Smooth muscle cell (in vitro differentiated cells): ENCODE results near the gene NRP1. TPM values are rescaled to one million over a fixed set of nuclear protein-coding genes. Genes with fewer than 3 reads are reported as not detected.

Experiments
- DNase-seq: peaks from one replicate; lab custom pipeline; 2025; ENCODE audit not compliant: unreplicated experiment; lab: John Stamatoyannopoulos, UW
- H2AFZ ChIP-seq: fragments of 200-600 bp; sonication (generic); 2 replicates; pipeline ENCODE4 v1.6.0; 2016; ENCODE audit warnings: antibody characterized with exemption, low read depth, mild to moderate bottlenecking
- H3F3A ChIP-seq: fragments of 200-600 bp; sonication (generic); 2 replicates; pipeline ENCODE4 v1.6.0; 2017; ENCODE audit warnings: antibody characterized with exemption, low read depth
- H3K27ac ChIP-seq: fragments of 200-600 bp; sonication (generic); 2 replicates; pipeline ENCODE4 v1.5.1; 2016; ENCODE audit warnings: low read depth, mild to moderate bottlenecking
- H3K27me3 ChIP-seq: fragments of 200-600 bp; sonication (generic); 2 replicates; pipeline ENCODE4 v1.6.1; 2016; ENCODE audit warnings: low read depth, mild to moderate bottlenecking
- H3K36me3 ChIP-seq: fragments of 200-600 bp; sonication (generic); 2 replicates; pipeline ENCODE4 v1.5.1; 2016; ENCODE audit warnings: low read depth
- H3K4me1 ChIP-seq: fragments of 200-600 bp; sonication (generic); 2 replicates; pipeline ENCODE4 v1.5.1; 2016; ENCODE audit warnings: low read depth
- H3K4me2 ChIP-seq: fragments of 200-600 bp; sonication (generic); 2 replicates; pipeline ENCODE4 v1.6.0; 2016; ENCODE audit warnings: mild to moderate bottlenecking
- H3K4me3 ChIP-seq: fragments of 200-600 bp; sonication (generic); 2 replicates; pipeline ENCODE4 v1.5.1; 2016; ENCODE audit warnings: mild to moderate bottlenecking
- H3K79me2 ChIP-seq: fragments of 200-600 bp; sonication (generic); 2 replicates; pipeline ENCODE4 v1.6.0; 2016; ENCODE audit warnings: low read depth, mild to moderate bottlenecking
- H3K9ac ChIP-seq: fragments of 200-600 bp; sonication (generic); 2 replicates; pipeline ENCODE4 v1.6.0; 2016; ENCODE audit warnings: low read depth
- H3K9me3 ChIP-seq: fragments of 200-600 bp; sonication (generic); replicated peaks from 2 replicates; pipeline ENCODE4 v1.5.1; 2016; ENCODE audit warnings: low read depth
- H4K20me1 ChIP-seq: fragments of 200-600 bp; sonication (generic); 2 replicates; pipeline ENCODE4 v1.6.0; 2016; ENCODE audit warnings: low read depth
- WGBS: methylation state at CpG from one replicate; pipeline ENCODE4 v1.1.7; 2016; ENCODE audit warnings: low lambda C conversion rate; 5-methylcytosine and 5-hydroxymethylcytosine counted together
- polyA plus RNA-seq: library from polyadenylated mRNA; unstranded; fragments of >200 nt; fragmentation: Nextera tagmentation; extraction: Ambion mirVana; gene quantifications from 2 replicates; pipeline ENCODE4 v1.2.1, GENCODE V29; 2016
- total RNA-seq: library from RNA; depleted of rRNA; stranded (reverse); fragments of >200 nt; gene quantifications from 2 replicates; pipeline ENCODE4 v1.2.3, GENCODE V29; 2014
- TF ChIP-seq, protein P1 (sequence below): fragments of 200-600 bp; sonication (generic); IDR thresholded peaks from 2 replicates; pipeline ENCODE4 v1.5.1; 2017; ENCODE audit warnings: borderline replicate concordance, mild to moderate bottlenecking, antibody characterized with exemption; ENCODE audit not compliant: insufficient read depth, poor library complexity, severe bottlenecking

NRP1 gene
- total and polyA plus RNA-seq, 2 experiments from 2014 or later, result 74.8 to 80.4 TPM

DNA sequence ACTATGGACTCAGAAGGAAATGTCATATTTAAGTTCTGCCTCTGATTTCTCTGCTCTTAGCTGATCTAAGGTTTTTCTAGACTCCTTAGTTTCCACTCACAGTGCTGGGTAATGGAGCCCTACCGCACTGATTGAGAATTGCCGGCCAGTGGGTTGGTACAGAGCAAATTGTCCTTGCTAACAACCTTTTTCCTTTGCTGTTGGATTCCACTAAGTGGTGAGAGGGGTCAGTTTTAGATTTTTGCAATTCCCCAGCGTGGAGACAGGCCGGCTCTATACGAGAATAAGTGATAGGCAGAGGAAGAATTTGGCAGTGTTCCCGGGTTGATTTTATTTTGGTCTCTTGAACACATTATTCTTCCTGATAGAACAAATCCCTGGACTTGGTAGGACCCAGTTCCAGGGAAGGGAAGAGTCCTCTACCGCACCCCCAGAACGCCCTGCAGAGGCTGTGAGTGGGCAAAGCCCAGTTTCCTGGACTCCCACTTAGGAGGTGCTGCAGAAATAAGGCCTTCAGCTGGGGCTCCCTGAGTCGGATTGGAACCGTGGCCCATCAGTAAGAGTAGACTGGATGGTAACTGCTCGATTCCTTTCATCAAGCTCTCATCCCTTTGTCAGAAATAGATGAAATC, 3.0 kb upstream of the NRP1 start:
- TF ChIP-seq, protein P1, sequence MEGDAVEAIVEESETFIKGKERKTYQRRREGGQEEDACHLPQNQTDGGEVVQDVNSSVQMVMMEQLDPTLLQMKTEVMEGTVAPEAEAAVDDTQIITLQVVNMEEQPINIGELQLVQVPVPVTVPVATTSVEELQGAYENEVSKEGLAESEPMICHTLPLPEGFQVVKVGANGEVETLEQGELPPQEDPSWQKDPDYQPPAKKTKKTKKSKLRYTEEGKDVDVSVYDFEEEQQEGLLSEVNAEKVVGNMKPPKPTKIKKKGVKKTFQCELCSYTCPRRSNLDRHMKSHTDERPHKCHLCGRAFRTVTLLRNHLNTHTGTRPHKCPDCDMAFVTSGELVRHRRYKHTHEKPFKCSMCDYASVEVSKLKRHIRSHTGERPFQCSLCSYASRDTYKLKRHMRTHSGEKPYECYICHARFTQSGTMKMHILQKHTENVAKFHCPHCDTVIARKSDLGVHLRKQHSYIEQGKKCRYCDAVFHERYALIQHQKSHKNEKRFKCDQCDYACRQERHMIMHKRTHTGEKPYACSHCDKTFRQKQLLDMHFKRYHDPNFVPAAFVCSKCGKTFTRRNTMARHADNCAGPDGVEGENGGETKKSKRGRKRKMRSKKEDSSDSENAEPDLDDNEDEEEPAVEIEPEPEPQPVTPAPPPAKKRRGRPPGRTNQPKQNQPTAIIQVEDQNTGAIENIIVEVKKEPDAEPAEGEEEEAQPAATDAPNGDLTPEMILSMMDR, result no peak

DNA sequence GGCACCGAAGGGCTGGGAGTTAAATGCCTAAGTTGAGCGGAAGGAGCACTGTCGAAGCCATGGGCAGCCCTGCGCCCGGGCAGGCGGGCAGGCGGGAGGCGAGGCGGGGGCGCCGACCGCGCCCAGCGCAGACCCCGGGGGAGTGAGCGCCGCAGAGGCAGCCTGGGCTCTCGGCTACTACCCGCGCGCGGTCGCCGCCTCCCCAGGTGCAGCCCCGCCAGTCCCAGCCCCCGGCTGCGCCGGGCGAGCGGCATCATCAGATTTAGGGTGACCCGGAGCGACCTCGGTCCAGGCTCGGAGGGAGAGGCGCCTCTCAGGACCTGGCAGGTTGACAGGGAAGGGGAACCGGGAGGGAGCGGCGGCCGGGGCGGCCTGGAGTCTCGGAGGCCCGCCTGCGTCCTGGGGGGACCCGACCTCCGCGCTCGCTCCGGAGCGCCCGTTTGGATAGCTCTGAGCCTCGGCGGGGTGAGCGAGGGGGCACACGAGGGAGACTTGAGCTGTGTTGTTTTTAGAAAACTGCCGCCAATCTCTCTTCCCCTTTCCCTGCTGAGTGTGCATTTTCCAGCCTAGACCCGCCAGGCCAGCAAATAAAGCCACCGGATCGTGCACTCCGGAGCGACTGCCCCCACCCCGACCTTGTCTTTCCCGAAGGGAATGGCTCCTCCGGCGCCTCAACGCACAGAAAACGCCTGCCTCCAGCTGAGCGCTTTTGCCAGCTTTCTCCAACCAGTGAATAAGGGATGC, 2.3 kb upstream of the NRP1 start:
- TF ChIP-seq, protein P1, result no peak
- H3K4me3 ChIP-seq, result peak overlapping the region; percentile 96
- H3K4me2 ChIP-seq, result peak overlapping the region; percentile 99
- no peaks in the 10 kb centered on the region for H3K27me3 ChIP-seq
- H2AFZ ChIP-seq, result peak overlapping the region; percentile 90
- no peaks in the 10 kb centered on the region for H4K20me1 ChIP-seq
- H3K27ac ChIP-seq, result peak overlapping the region; percentile 13
- H3K9me3 ChIP-seq, result no peaks in the 10 kb centered on the region
- DNase-seq, result peak; percentile 15
- H3K4me1 ChIP-seq, result peaks cover 7% of the 10 kb centered on the region
- WGBS, result 2% methylated on average over 54 of the region's 67 CpGs
- peak overlapping the region; percentile 45 for H3K9ac ChIP-seq
- no peaks in the 10 kb centered on the region for H3K36me3 ChIP-seq
- peaks cover 26% of the 10 kb centered on the region for H3K79me2 ChIP-seq
- H3F3A ChIP-seq, result peaks cover 4% of the 10 kb centered on the region

More for the DNA sequence above, 3.0 kb upstream of the NRP1 start:
- Histone ChIP-seq H3K79me2 (peaks cover 19% of the 10 kb centered on the region), H3K27me3 (no peaks in the 10 kb centered on the region), H3K4me1 (peaks cover under 1% of the 10 kb centered on the region), H3K9ac (no peak overlapping the region), H3F3A (peaks cover 3% of the 10 kb centered on the region), H3K4me2 (peak overlapping the region; percentile 99), H2AFZ (peak overlapping the region; percentile 90), H4K20me1 (no peaks in the 10 kb centered on the region), H3K4me3 (peak overlapping the region; percentile 96), H3K27ac (peak overlapping the region; percentile 7), H3K36me3 (no peaks in the 10 kb centered on the region), H3K9me3 (no peaks in the 10 kb centered on the region)
- WGBS, result 41% methylated on average over 11 of the region's 11 CpGs
- no peak for DNase-seq

DNA sequence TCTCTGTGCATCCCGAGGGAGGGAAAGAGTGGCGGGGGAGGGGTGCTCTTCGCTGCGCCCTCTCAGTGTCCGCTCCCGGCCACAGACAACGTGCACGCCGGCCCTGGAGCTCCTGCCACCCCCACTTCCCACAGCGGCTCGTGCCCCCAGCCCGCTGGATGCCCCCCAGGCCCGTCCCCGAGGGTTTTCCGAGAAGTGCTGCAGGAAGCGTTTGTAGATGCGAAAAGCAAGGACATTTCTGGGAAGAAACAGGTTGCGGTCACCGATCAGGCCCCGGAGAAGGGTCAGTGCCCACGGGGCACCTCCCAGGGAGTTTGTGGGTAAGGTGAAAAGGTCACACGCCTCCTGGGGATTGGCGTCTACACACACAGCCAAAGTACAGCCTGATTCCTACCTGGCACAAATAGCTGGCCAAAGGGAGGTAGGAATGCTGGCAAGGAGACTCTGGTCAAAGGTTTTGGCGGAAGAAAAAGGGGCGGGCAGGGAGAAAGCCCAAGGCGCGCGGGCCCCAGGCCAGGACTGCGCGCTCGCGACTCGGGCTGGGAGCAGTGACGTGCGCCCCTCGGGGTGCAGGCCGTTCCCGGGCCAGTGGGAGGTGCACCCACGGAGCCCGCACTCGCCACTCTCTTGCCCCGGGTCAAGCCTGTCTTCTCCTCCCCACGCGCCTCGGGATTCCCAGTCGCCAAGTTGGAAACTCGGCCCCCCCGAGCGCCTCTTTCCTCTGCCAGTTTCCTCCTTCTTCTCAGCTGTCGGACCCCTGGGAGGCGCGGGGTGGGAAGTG, 1.5 kb upstream of the NRP1 start:
- H3K36me3 ChIP-seq, result no peaks in the 10 kb centered on the region
- H3K79me2 ChIP-seq, result peaks cover 33% of the 10 kb centered on the region
- H2AFZ ChIP-seq, result peak overlapping the region; percentile 90
- H3K9ac ChIP-seq, result peak overlapping the region; percentile 45
- peak overlapping the region; percentile 99 for H3K4me2 ChIP-seq
- H3K9me3 ChIP-seq, result no peaks in the 10 kb centered on the region
- H3K27me3 ChIP-seq, result no peaks in the 10 kb centered on the region
- H3K27ac ChIP-seq, result peak overlapping the region; percentile 13
- H4K20me1 ChIP-seq, result no peaks in the 10 kb centered on the region
- H3K4me1 ChIP-seq, result peaks cover 13% of the 10 kb centered on the region
- no peak for DNase-seq
- TF ChIP-seq, protein P1, result no peak
- peaks cover 10% of the 10 kb centered on the region for H3F3A ChIP-seq
- 1% methylated on average over 46 of the region's 52 CpGs for WGBS
- H3K4me3 ChIP-seq, result peak overlapping the region; percentile 96
